Measurements from ENCODE around the gene PLRG1. TPM values are rescaled to one million over a fixed set of nuclear protein-coding genes. Genes with fewer than 3 reads are reported as not detected.

PLRG1 gene
- total RNA-seq, 4 donors from 2014 or later = 50.3 to 69.9 (median 63.5) TPM

- H3K36me3 ChIP-seq = no peaks in the 10 kb centered on the region
- H3K9me3 ChIP-seq = no peaks in the 10 kb centered on the region
- H3K4me1 ChIP-seq = no peaks in the 10 kb centered on the region
- no peak overlapping the region for H3K4me3 ChIP-seq (replicated peaks in 1 of 3)
- no peak for TF ChIP-seq CTCF (IDR thresholded peaks at IDR 0.05)
- WGBS, 2 donors = 93 to 97% methylated on average over 1 of the region's 1 CpG
- DNase-seq = no peak
- no peaks in the 10 kb centered on the region for H3K27me3 ChIP-seq
- intact Hi-C loops (cut with DNase I) = loop anchor here (5.0 to 10.0 kb wide), 2 partner anchors 54 to 63 kb away; no protein-coding TSS in a partner anchor
- H3K27ac ChIP-seq = no peak overlapping the region
Observed at GRCh38 chr4:154559141-154559493, 8.9 kb upstream of the PLRG1 start.

GRCh38 chr4:154551872-154552686, 1.9 kb upstream of the PLRG1 start:
- Histone ChIP-seq H3K4me1 (peaks cover 10 to 15% of the 10 kb centered on the region in 2 donors), H3K9me3 (no peaks in the 10 kb centered on the region), H3K4me3 (replicated peaks in 1 of 3) (no peak overlapping the region), H3K36me3 (no peaks in the 10 kb centered on the region), H3K27ac (no peak overlapping the region), H3K27me3 (no peaks in the 10 kb centered on the region)
- intact Hi-C loops (cut with DNase I) = loop anchor here (10.0 kb wide), 1 partner anchor 47 kb away; no protein-coding TSS in a partner anchor
- WGBS, 2 donors = 27 to 31% methylated on average over 6 of the region's 6 CpGs
- TF ChIP-seq CTCF (IDR thresholded peaks at IDR 0.05) (peak; percentile 37 to 89 (median 70)), POLR2A (IDR thresholded peaks at IDR 0.05) (no peak)
- peak; percentile 73 to 76 for DNase-seq

- no peak for TF ChIP-seq POLR2A (IDR thresholded peaks at IDR 0.05)
- no peak for TF ChIP-seq CTCF (IDR thresholded peaks at IDR 0.05)
- Histone ChIP-seq H3K27me3 (no peaks in the 10 kb centered on the region), H3K4me3 (replicated peaks in 1 of 3) (no peak overlapping the region), H3K27ac (no peak overlapping the region), H3K9me3 (no peaks in the 10 kb centered on the region), H3K4me1 (peaks cover 10 to 15% of the 10 kb centered on the region in 2 donors), H3K36me3 (peaks cover 43 to 53% of the 10 kb centered on the region in 2 donors)
- intact Hi-C loops (cut with DNase I) = no loop called here
- no peak for DNase-seq
- WGBS, 2 donors = 86 to 87% methylated on average over 4 of the region's 4 CpGs
Observed at GRCh38 chr4:154545689-154546088, 4.5 kb downstream of the PLRG1 start.

- no peaks in the 10 kb centered on the region for H3K9me3 ChIP-seq
- DNase-seq = no peak
- TF ChIP-seq POLR2A (IDR thresholded peaks at IDR 0.05) (no peak), CTCF (IDR thresholded peaks at IDR 0.05) (no peak)
- WGBS, 2 donors = 95 to 98% methylated on average over 4 of the region's 4 CpGs
- H3K4me3 ChIP-seq (replicated peaks in 1 of 3) = no peak overlapping the region
- H3K27ac ChIP-seq = no peak overlapping the region
- no peaks in the 10 kb centered on the region for H3K4me1 ChIP-seq
- no peaks in the 10 kb centered on the region for H3K27me3 ChIP-seq
- H3K36me3 ChIP-seq = peaks cover 72 to 84% of the 10 kb centered on the region in 2 donors
- intact Hi-C loops (cut with DNase I) = no loop called here
Observed at GRCh38 chr4:154542271-154542879, 7.8 kb downstream of the PLRG1 start.

GRCh38 chr4:154534296-154534695, 15.9 kb downstream of the PLRG1 start:
- H3K27me3 ChIP-seq = no peaks in the 10 kb centered on the region
- H3K9me3 ChIP-seq = no peaks in the 10 kb centered on the region
- H3K27ac ChIP-seq = no peak overlapping the region
- 78 to 82% methylated on average over 1 of the region's 1 CpG for WGBS, 2 donors
- DNase-seq = no peak
- H3K4me3 ChIP-seq (replicated peaks in 1 of 3) = no peak overlapping the region
- TF ChIP-seq CTCF (IDR thresholded peaks at IDR 0.05) (no peak), POLR2A (IDR thresholded peaks at IDR 0.05) (no peak)
- intact Hi-C loops (cut with DNase I) = no loop called here
- H3K4me1 ChIP-seq = no peaks in the 10 kb centered on the region
- peaks cover 24 to 29% of the 10 kb centered on the region in 2 donors for H3K36me3 ChIP-seq

Measured in thyroid gland (tissue), 4 donors.